K562 (cell line): ENCODE measurements around the gene S100A8. TPM values are rescaled to one million over a fixed set of nuclear protein-coding genes. Genes with fewer than 3 reads are reported as not detected.

Experiments
- CTBP1 ChIP-seq: fragments of 450-650 bp; IDR thresholded peaks from 2 replicates; pipeline ENCODE4 v1.6.1; 2016; ENCODE audit warnings: borderline replicate concordance
- DDX20 ChIP-seq: fragments of 450-650 bp; IDR thresholded peaks from 2 replicates; pipeline ENCODE4 v1.6.1; 2016; ENCODE audit warnings: missing genetic modification characterization, low read depth, mild to moderate bottlenecking, missing compliant biosample characterization, moderate library complexity
- DIDO1 ChIP-seq: fragments of 450-650 bp; IDR thresholded peaks from 2 replicates; pipeline ENCODE4 v1.6.1; 2016; ENCODE audit warnings: low read depth, missing biosample characterization, missing genetic modification characterization
- FIP1L1 ChIP-seq: fragments of 200-400 bp; formaldehyde crosslinking; IDR thresholded peaks from 2 replicates; pipeline ENCODE4 v1.6.1; 2018; ENCODE audit warnings: mild to moderate bottlenecking, low read depth, low read length; ENCODE audit not compliant: poor library complexity, severe bottlenecking
- PCBP1 ChIP-seq: fragments of 200-400 bp; formaldehyde crosslinking; IDR thresholded peaks from 2 replicates; pipeline ENCODE4 v1.6.1; 2018; ENCODE audit warnings: mild to moderate bottlenecking, low read depth, low read length; ENCODE audit not compliant: poor library complexity, severe bottlenecking
- PRMT5 ChIP-seq: sonication (generic); formaldehyde crosslinking; IDR thresholded peaks from 2 replicates; pipeline ENCODE4 v1.5.0; 2020; ENCODE audit warnings: missing genetic modification reagents
- RUNX1 ChIP-seq: sonication (generic); IDR thresholded peaks from 2 replicates; pipeline ENCODE4 v1.6.1; 2016; ENCODE audit warnings: antibody characterized with exemption, low read depth
- TCF3 ChIP-seq: sonication (generic); formaldehyde crosslinking; IDR thresholded peaks from 2 replicates; pipeline ENCODE4 v1.4.0; 2020; ENCODE audit warnings: mild to moderate bottlenecking, missing genetic modification reagents
- ZKSCAN3 ChIP-seq: fragments of 250-450 bp; sonication (Bioruptor Pico); IDR thresholded peaks from 2 replicates; pipeline ENCODE4 v1.4.0; 2020
- ZNF184 ChIP-seq: sonication (generic); formaldehyde crosslinking; IDR thresholded peaks from 2 replicates; pipeline ENCODE4 v1.5.0; 2020; ENCODE audit warnings: missing genetic modification reagents
- ZNF24 ChIP-seq: fragments of 450-650 bp; IDR thresholded peaks from 2 replicates; pipeline ENCODE4 v1.6.1; 2016
- polyA plus RNA-seq, 8 experiments: library from polyadenylated mRNA; depleted of rRNA in 4 of 8; stranded (reverse) in 5 of 8; unstranded in 3 of 8; fragments of >200 nt; fragmentation: Nextera tagmentation in 2 of 8; fragmentation: Illumina TruSeq in 1 of 8; extraction: Ambion mirVana in 2 of 8; extraction: Trizol in 1 of 8; gene quantifications; 2 replicates each; pipeline versions ENCODE4 v1.2.1 to v1.2.3, GENCODE V29; 2011 to 2014; ENCODE audit warnings: inconsistent platforms in 1 of 8, missing spikeins in 1 of 8
- total RNA-seq, 7 experiments: library from RNA; depleted of rRNA in 6 of 7; stranded (reverse); fragments of >200 nt in 6 of 7; fragmentation: Illumina TruSeq in 2 of 7; extraction: Trizol in 2 of 7; gene quantifications; 2 replicates each; pipeline versions ENCODE4 v1.2.1 to v1.2.3, GENCODE V29; 2011 to 2021; ENCODE audit warnings: low replicate concordance in 1 of 7
- TF ChIP-seq, protein P1 (sequence below): fragments of 200-800 bp; sonication (Bioruptor generic); IDR thresholded peaks from 2 replicates; pipeline ENCODE4 v1.6.1; 2016; ENCODE audit warnings: missing genetic modification characterization, missing compliant biosample characterization
- TF ChIP-seq, protein P2 (sequence below): fragments of 250-450 bp; sonication (Bioruptor Pico); IDR thresholded peaks from 2 replicates; pipeline ENCODE4 v1.5.0; 2020; ENCODE audit warnings: mild to moderate bottlenecking, borderline replicate concordance
- TF ChIP-seq, protein P3 (sequence below): fragments of 200-400 bp; formaldehyde crosslinking; IDR thresholded peaks from 2 replicates; pipeline ENCODE4 v1.6.1; 2017; ENCODE audit warnings: mild to moderate bottlenecking, low read depth, low read length, moderate library complexity
- TF ChIP-seq, protein P4 (sequence below): fragments of 450-650 bp; IDR thresholded peaks from 2 replicates; pipeline ENCODE4 v1.7.0; 2016; ENCODE audit warnings: borderline replicate concordance

Gene S100A8
- total and polyA plus RNA-seq, 9 of the 15 experiments (the other 6 are each of a cell fraction or from before 2014, with no cell fraction given), result 0.15 to 0.60 TPM; not detected in 7

DNA sequence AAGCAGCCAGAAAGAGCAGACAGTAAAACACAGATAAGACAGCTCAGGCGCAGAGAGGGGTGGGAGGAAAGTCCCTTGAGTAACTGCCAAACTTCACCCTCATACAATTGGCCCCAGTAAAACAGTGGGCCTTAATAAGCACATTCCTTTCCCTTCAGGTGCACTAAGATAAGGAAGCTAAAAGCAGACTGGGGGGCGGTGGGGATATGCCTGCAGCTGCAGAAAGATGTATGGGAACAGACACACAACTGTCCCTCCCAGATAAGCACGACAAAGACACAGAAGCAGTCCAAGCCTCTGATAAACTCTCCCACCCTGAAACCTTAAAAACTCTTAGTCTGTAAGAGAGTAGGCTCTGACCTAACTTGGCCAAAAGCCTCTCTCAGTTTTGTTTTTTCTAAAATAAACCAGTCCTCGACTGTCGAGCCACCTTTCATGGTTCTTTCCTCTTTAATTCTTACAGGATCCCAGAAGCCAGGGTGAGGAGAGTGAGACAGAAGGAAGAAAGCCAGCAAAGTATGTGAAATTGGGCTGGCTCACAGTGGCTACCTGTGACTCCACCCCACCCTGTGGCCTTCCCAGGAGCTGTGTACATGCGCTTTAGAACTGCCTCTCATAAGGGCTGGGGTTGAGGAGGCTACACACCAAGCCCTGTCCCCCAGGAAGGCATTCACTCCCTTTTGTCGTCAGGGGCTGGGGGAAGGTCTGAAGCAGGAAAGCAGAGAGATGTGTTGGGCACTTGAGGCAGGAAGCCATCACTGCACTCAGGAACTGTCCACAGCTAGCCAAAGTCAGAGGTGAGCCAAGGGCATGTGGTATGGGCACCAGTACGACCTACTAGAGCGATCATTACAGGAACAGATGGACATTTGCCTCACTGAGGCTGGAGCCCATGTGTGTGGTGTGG lies 46.8 kb downstream of the S100A8 start (continued):
- TF ChIP-seq, protein P1, sequence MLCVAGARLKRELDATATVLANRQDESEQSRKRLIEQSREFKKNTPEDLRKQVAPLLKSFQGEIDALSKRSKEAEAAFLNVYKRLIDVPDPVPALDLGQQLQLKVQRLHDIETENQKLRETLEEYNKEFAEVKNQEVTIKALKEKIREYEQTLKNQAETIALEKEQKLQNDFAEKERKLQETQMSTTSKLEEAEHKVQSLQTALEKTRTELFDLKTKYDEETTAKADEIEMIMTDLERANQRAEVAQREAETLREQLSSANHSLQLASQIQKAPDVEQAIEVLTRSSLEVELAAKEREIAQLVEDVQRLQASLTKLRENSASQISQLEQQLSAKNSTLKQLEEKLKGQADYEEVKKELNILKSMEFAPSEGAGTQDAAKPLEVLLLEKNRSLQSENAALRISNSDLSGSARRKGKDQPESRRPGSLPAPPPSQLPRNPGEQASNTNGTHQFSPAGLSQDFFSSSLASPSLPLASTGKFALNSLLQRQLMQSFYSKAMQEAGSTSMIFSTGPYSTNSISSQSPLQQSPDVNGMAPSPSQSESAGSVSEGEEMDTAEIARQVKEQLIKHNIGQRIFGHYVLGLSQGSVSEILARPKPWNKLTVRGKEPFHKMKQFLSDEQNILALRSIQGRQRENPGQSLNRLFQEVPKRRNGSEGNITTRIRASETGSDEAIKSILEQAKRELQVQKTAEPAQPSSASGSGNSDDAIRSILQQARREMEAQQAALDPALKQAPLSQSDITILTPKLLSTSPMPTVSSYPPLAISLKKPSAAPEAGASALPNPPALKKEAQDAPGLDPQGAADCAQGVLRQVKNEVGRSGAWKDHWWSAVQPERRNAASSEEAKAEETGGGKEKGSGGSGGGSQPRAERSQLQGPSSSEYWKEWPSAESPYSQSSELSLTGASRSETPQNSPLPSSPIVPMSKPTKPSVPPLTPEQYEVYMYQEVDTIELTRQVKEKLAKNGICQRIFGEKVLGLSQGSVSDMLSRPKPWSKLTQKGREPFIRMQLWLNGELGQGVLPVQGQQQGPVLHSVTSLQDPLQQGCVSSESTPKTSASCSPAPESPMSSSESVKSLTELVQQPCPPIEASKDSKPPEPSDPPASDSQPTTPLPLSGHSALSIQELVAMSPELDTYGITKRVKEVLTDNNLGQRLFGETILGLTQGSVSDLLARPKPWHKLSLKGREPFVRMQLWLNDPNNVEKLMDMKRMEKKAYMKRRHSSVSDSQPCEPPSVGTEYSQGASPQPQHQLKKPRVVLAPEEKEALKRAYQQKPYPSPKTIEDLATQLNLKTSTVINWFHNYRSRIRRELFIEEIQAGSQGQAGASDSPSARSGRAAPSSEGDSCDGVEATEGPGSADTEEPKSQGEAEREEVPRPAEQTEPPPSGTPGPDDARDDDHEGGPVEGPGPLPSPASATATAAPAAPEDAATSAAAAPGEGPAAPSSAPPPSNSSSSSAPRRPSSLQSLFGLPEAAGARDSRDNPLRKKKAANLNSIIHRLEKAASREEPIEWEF, result peak; percentile 97
- TF ChIP-seq ZNF184 (CRISPR knock-in tag) (no peak), PRMT5 (CRISPR knock-in tag) (no peak), FIP1L1 (no peak), PCBP1 (no peak), ZNF24 (peak; percentile 80), TCF3 (CRISPR knock-in tag) (peak; percentile 100), DDX20 (tag) (0 out of 2 replicates have a peak, but pooled peaks have one; percentile 75), CTBP1 (peak; percentile 99), RUNX1 (peak; percentile 94), DIDO1 (no peak), ZKSCAN3 (CRISPR knock-in tag) (no peak)
- TF ChIP-seq, protein P2, sequence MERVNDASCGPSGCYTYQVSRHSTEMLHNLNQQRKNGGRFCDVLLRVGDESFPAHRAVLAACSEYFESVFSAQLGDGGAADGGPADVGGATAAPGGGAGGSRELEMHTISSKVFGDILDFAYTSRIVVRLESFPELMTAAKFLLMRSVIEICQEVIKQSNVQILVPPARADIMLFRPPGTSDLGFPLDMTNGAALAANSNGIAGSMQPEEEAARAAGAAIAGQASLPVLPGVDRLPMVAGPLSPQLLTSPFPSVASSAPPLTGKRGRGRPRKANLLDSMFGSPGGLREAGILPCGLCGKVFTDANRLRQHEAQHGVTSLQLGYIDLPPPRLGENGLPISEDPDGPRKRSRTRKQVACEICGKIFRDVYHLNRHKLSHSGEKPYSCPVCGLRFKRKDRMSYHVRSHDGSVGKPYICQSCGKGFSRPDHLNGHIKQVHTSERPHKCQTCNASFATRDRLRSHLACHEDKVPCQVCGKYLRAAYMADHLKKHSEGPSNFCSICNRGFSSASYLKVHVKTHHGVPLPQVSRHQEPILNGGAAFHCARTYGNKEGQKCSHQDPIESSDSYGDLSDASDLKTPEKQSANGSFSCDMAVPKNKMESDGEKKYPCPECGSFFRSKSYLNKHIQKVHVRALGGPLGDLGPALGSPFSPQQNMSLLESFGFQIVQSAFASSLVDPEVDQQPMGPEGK (CRISPR knock-in tag), result 0 out of 2 replicates have a peak, but pooled peaks have one; percentile 55
- TF ChIP-seq, protein P3, sequence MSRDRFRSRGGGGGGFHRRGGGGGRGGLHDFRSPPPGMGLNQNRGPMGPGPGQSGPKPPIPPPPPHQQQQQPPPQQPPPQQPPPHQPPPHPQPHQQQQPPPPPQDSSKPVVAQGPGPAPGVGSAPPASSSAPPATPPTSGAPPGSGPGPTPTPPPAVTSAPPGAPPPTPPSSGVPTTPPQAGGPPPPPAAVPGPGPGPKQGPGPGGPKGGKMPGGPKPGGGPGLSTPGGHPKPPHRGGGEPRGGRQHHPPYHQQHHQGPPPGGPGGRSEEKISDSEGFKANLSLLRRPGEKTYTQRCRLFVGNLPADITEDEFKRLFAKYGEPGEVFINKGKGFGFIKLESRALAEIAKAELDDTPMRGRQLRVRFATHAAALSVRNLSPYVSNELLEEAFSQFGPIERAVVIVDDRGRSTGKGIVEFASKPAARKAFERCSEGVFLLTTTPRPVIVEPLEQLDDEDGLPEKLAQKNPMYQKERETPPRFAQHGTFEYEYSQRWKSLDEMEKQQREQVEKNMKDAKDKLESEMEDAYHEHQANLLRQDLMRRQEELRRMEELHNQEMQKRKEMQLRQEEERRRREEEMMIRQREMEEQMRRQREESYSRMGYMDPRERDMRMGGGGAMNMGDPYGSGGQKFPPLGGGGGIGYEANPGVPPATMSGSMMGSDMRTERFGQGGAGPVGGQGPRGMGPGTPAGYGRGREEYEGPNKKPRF, result no peak
- TF ChIP-seq, protein P4, sequence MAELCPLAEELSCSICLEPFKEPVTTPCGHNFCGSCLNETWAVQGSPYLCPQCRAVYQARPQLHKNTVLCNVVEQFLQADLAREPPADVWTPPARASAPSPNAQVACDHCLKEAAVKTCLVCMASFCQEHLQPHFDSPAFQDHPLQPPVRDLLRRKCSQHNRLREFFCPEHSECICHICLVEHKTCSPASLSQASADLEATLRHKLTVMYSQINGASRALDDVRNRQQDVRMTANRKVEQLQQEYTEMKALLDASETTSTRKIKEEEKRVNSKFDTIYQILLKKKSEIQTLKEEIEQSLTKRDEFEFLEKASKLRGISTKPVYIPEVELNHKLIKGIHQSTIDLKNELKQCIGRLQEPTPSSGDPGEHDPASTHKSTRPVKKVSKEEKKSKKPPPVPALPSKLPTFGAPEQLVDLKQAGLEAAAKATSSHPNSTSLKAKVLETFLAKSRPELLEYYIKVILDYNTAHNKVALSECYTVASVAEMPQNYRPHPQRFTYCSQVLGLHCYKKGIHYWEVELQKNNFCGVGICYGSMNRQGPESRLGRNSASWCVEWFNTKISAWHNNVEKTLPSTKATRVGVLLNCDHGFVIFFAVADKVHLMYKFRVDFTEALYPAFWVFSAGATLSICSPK, result 0 out of 2 replicates have a peak, but pooled peaks have one; percentile 33
